ENCODE results near the gene EWSR1.

- no peak for TF ChIP-seq CTCF (IDR thresholded peaks at IDR 0.05; ENCODE audit: poor library complexity, severe bottlenecking)
- no peak for TF ChIP-seq EP300 (conservative IDR thresholded peaks at IDR 0.05; ENCODE audit: poor library complexity, severe bottlenecking)
- no peak for TF ChIP-seq SMC3 (conservative IDR thresholded peaks at IDR 0.05; ENCODE audit: poor library complexity)
- no peak for TF ChIP-seq EZH2 (IDR thresholded peaks at IDR 0.05; ENCODE audit: borderline replicate concordance, insufficient read depth, low read length, poor library complexity, severe bottlenecking)
These were observed 602 bp downstream of the EWSR1 start for GRCh38 chr22:29268511-29269229.

All from neural cell (in vitro differentiated cells).